ENCODE data around the gene KIF18B.

The KIF18B gene

DNA sequence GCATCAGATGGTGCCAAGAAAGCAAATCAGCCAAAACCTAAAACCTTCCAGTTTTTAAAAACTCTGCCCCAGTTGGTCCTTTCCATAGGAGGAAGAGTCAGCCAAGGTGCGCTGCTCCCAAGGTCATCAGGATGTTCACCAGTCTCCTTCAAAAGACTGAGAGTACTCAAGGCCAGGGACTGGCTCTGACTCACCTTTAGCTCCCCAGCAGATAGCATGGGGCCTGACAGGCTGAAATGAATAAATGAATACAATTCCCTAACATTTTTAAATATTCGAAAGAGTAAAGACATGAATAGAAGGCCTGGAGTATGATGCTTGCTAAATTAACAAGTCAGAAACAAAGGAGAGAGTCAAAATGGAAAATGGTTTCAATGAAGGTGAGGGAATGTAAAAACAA, 67.5 kb downstream of the KIF18B start:
- no peak for TF ChIP-seq YY1 (IDR thresholded peaks at IDR 0.05; ENCODE audit: low read depth)
- TF ChIP-seq, protein P1, sequence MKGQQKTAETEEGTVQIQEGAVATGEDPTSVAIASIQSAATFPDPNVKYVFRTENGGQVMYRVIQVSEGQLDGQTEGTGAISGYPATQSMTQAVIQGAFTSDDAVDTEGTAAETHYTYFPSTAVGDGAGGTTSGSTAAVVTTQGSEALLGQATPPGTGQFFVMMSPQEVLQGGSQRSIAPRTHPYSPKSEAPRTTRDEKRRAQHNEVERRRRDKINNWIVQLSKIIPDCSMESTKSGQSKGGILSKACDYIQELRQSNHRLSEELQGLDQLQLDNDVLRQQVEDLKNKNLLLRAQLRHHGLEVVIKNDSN (IDR thresholded peaks at IDR 0.05) = no peak
- no peak for TF ChIP-seq NFIC (IDR thresholded peaks at IDR 0.05)
- no peak for TF ChIP-seq EGR1 (IDR thresholded peaks at IDR 0.05)
- no peak for TF ChIP-seq REST (IDR thresholded peaks at IDR 0.05; ENCODE audit: low read depth)
- TF ChIP-seq ZBTB7A (IDR thresholded peaks at IDR 0.05; ENCODE audit: low read depth) = no peak
- no peak for TF ChIP-seq CREB1 (IDR thresholded peaks at IDR 0.05; ENCODE audit: low read depth)
- no peak for TF ChIP-seq FOXM1 (IDR thresholded peaks at IDR 0.05; ENCODE audit: borderline replicate concordance, low read depth)
- no peak for TF ChIP-seq EP300 (IDR thresholded peaks at IDR 0.05; ENCODE audit: borderline replicate concordance)
- no peak for TF ChIP-seq TAF1 (IDR thresholded peaks at IDR 0.05; ENCODE audit: low read depth)
- TF ChIP-seq, protein P2, sequence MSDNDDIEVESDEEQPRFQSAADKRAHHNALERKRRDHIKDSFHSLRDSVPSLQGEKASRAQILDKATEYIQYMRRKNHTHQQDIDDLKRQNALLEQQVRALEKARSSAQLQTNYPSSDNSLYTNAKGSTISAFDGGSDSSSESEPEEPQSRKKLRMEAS (IDR thresholded peaks at IDR 0.05) = no peak
- TF ChIP-seq CEBPB (IDR thresholded peaks at IDR 0.05) = no peak
- no peak for TF ChIP-seq RAD21 (IDR thresholded peaks at IDR 0.05; ENCODE audit: low read depth)
- TF ChIP-seq TCF12 (IDR thresholded peaks at IDR 0.05; ENCODE audit: low read depth) = no peak
- no peak for TF ChIP-seq TEAD4 (IDR thresholded peaks at IDR 0.05)

GRCh38 chr17:44879376-44879775, 68.2 kb downstream of the KIF18B start:
- TF ChIP-seq REST (IDR thresholded peaks at IDR 0.05; ENCODE audit: low read depth) (no peak), RAD21 (IDR thresholded peaks at IDR 0.05; ENCODE audit: low read depth) (no peak), ZBTB7A (IDR thresholded peaks at IDR 0.05; ENCODE audit: low read depth) (no peak), YY1 (IDR thresholded peaks at IDR 0.05; ENCODE audit: low read depth) (no peak), CEBPB (IDR thresholded peaks at IDR 0.05) (no peak), FOXM1 (IDR thresholded peaks at IDR 0.05; ENCODE audit: borderline replicate concordance, low read depth) (no peak), EGR1 (IDR thresholded peaks at IDR 0.05) (no peak), TAF1 (IDR thresholded peaks at IDR 0.05; ENCODE audit: low read depth) (no peak), TEAD4 (IDR thresholded peaks at IDR 0.05) (no peak)
- TF ChIP-seq, protein P1 (IDR thresholded peaks at IDR 0.05) = no peak
- TF ChIP-seq, protein P2 (IDR thresholded peaks at IDR 0.05) = no peak

DNA sequence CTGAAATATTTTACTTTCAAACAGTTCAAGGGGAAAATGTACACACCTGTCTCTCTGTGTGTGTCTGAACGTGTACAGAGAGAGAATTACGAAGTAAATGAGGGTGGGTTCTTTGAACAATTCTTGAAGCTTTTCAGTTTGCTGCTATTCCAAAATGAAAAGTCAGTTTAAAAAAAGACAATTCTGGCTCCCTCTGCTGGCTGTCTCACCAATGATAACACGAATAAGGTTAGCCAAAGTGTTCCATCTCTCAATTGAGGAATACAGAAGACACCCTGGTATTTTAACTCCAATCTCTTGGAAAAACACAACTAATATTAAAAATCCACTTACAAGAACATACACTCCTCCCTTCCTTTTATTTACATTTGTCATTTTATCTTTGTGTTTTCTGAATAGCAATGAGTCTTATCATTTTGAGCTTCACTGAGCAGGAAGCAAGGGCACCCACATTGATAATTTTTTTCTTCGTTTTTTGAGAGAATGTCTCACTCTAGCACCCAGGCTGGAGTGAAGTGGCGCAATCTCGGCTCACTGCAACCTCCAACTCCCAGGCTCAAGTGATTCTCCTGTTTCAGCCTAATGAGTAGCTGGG, 68.8 kb downstream of the KIF18B start:
- peak; percentile 35 for TF ChIP-seq RAD21 (IDR thresholded peaks at IDR 0.05; ENCODE audit: low read depth)
- TF ChIP-seq TCF12 (IDR thresholded peaks at IDR 0.05; ENCODE audit: low read depth) = no peak

DNA sequence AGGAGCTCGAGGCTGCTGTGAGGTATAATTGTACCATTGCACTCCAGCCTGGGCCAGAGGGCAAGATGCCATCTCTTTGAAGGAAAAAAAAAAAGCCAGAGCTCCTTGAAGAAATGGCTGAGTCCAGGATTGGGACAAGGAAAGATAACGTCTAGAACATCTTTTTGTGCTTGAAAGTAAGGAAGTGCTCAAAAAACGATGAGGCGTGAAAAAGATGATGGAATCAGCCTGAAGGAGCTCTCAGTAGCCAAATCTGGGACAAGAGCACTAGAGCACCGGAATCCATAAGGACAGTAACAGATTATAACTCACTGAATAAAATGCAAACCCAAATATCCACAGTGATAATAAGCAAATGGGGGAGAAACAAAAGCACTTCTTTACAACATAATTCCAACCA, 70.5 kb downstream of the KIF18B start:
- no peak for TF ChIP-seq YY1 (IDR thresholded peaks at IDR 0.05; ENCODE audit: low read depth)
- TF ChIP-seq ZBTB7A (IDR thresholded peaks at IDR 0.05; ENCODE audit: low read depth) = no peak
- TF ChIP-seq FOXM1 (IDR thresholded peaks at IDR 0.05; ENCODE audit: borderline replicate concordance, low read depth) = no peak
- no peak for TF ChIP-seq EP300 (IDR thresholded peaks at IDR 0.05; ENCODE audit: borderline replicate concordance)
- no peak for TF ChIP-seq TCF12 (IDR thresholded peaks at IDR 0.05; ENCODE audit: low read depth)
- TF ChIP-seq, protein P1 (IDR thresholded peaks at IDR 0.05) = no peak
- no peak for TF ChIP-seq NFIC (IDR thresholded peaks at IDR 0.05)
- no peak for TF ChIP-seq REST (IDR thresholded peaks at IDR 0.05; ENCODE audit: low read depth)
- no peak for TF ChIP-seq TEAD4 (IDR thresholded peaks at IDR 0.05)
- TF ChIP-seq EGR1 (IDR thresholded peaks at IDR 0.05) = no peak
- TF ChIP-seq CREB1 (IDR thresholded peaks at IDR 0.05; ENCODE audit: low read depth) = no peak
- TF ChIP-seq RAD21 (IDR thresholded peaks at IDR 0.05; ENCODE audit: low read depth) = no peak

Data from Ishikawa (cell line).